ENCODE results near the gene RNF223.

RNF223 gene

DNA sequence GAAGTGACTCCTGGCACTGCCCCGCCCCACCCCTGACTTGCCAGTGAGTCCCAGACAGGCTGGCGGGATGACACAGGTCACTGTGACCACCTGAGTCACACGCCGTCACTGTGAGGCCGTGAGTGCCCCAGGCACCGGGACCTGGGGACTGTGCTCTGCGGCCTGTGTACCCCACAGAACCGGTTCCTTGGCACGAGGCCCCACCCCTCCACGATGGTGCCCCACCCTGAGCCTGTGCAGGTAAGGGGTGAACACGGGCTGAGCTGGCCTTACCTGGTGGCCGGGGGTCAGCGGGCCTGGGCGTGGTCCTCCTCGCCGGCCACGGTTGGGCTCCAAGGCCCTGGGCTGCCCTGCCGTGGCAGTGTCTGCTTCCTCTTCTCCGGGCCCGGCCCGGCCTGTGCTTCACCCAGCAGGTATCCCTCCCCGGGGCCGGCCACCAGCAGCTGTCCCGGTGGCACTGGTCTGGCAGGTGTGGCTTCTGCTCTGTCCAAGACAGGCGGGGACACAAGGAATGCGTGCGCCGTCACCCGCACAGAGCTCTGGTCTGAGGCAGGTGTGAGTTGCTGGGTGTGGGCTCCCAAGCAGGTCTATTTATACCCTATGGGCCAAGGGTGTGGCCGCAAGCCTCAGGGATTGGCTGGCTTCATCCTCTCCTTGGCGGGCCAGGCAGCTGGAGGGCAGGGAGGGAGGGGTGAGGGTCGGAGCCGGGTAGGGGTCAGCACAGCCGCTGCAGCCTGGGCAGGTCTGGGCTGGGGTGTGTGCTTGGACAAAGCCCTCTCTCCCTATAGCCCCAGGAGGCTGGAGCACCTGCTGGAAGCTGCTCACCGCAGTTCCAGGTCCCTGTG is at the start of gene RNF223:
RNF223 (minus strand) TSS at position 564 of the 845 bp plus-strand sequence. CDS start 1,740 bp downstream, outside the sequence.
- DNase-seq (ENCODE audit: insufficient read length, low spot score): no peak
- no peak for FAIRE-seq

DNA sequence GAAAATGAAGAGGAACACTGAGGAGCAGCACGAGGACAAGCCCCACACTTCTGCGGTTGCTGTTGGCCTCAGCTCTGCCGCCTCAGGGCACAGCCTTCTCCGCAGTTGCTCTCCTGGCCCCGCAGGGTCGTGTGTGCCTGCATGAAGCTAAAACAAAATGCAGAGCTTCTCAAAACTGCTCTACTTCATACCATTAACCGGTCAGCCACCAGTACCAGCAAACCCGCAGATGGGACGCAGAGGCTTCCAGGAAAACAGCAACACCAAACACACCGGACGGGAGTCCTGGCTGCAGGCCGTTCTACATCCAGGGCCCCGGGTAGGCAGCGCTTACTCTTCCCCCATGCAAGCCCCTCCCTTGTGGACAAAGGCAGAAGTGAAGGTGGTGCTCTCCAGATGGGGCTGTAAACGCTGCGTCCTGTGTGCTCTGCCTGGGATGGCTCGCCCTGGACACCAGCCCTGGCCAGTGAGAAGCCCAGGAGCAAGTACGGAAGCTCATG is 48.9 kb upstream of the RNF223 start:
- DNase-seq (ENCODE audit: insufficient read length, low spot score) (no peak), FAIRE-seq (no peak)

DNA sequence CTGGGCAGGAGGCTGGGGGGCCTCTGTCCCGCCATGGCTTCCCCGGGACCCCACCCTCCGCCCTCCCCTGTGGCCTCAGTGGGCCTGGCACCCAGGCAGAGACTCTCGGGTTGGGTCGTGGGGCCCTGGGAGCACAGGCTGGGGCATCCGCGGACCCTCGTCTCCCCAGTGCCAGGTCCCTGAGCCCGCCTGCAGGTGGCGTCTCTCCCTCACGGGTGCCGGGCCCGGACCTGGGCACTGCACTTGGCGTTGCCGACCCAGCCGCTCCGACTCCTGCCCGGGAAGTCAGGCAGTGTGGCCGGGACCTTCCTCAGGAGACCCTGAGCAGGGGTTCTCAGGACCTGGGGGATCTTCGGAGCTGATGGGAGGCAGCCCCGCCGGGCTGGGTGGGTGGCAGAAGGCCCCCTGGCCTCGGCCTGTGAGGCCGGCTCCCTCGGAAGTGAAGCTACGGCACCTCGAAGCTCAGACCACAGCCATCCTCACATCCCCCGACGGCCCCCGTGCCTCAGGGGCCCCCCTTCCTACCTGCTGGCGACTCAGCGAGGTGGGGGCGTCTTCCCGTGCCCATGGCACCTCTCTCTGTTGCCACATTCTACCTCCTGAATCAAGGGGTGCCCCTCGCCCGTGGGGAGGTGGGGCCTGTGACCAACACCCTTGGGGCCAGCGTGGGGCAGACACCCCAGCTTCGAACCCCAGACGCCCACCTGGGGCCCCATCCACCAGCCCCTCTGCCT is 48.1 kb upstream of the RNF223 start:
- FAIRE-seq (peak; percentile 31), DNase-seq (ENCODE audit: insufficient read length, low spot score) (peak; percentile 96)

DNA sequence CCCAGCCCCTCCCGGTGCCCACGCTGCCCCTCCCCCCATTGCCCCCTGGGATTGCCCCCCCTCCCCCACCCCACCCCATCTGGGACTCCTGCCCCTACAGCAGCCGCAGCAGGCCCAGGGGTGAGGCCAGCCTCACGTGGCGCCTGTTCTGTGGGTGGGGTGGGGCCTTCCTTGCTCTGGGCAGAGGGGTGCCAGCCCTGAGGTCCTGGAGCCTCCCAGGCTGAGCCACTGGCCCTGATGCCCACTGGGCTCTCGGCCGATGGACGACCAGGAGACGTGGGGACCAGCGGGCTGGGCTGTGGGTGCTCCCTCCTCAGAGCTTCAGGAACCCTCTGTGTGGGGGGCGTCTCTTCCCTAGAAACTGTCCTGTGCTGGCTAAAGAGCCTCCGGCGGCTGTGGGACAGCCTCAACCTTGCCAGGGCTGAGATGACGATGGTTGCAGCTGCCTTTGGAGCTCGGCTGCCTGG is 47.5 kb upstream of the RNF223 start:
- no peak for DNase-seq (ENCODE audit: insufficient read length, low spot score)

DNA sequence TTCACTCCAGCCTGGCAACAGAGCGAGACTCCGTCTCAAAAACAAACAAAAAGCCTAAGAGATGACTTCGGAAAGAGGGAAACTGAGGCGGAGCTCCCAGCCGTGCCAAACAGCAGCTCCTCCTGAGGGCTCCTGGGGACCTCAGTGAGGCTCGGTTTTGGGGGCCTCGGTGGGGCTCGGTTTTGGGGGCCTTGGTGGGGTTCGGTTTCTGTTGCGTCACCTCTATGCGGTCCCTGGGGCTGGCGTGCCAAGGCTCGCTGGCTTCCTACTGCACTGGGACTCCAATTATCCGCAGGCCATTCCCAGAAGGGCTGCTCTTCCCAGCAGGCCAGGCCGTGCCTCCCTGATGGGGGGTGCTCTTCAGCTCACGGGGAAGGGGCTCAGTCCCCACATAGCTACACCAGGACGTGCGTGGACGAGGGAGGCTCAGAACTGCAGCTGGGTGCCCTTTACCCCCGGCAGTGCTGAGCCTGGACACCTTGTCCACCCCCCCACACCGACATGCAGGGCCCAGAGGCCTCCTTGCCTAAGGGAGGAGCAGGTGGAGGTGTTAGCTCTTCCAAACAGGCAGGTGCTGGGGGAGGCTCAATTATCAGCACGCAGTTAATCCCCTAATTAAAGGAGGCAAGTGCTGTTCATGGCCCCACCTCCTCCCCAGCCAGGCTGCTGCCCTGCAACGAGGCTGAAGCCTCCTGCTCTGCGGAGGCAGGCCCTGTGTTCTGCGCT is 46.9 kb upstream of the RNF223 start:
- no peak for FAIRE-seq
- no peak for DNase-seq (ENCODE audit: insufficient read length, low spot score)

More for the DNA sequence above, 47.5 kb upstream of the RNF223 start:
- FAIRE-seq: no peak

DNA sequence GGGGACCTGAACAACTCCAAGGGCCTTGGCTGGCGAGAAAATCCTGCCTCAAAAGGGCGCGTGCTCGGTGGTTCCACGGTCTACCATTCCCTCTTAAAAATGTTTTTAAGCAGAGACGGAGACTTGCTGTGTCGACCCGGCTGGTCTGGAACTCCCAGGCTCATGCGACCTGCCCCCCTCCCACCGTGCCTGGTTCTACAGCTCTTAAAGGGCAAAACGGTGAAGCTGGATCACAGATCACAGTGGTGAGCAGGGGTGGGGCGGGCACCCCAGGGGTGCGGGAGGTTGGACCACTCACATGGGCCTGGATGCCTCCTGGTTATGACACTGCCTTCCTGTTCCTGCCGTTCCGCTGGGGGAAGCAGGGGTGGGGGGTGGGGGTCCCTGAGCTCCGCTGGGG is 46.0 kb upstream of the RNF223 start:
- no peak for FAIRE-seq
- DNase-seq (ENCODE audit: insufficient read length, low spot score): no peak

DNA sequence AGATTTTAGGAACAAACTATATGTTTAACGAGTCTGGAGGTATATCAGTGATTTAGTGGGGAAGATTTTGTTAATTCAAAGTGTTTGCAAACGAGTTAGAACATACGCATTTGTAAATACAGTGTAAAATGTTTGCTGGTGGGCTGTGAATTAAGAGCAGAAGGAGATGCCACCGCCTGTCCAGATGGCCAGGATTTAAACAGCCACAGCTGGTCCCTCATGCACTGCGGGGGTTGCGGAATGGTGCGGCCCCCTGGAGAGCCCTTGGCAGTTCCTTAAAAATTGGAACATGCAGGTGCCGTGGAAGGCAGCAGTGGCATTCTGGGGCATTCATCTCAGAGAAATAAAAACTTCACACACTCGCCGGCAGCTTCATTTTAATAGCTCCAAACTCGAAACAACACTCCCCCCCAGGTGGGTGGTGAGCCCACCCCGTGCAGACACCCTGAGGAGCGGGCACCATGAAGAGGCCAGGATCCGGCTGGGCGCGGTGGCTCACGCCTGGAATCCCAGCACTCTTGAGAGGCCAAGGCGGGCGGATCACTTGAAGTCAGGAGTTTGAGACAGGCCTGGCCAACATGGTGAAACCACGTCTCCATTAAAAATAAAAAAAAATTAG is 45.3 kb upstream of the RNF223 start:
- no peak for FAIRE-seq
- DNase-seq (ENCODE audit: insufficient read length, low spot score): no peak

DNA sequence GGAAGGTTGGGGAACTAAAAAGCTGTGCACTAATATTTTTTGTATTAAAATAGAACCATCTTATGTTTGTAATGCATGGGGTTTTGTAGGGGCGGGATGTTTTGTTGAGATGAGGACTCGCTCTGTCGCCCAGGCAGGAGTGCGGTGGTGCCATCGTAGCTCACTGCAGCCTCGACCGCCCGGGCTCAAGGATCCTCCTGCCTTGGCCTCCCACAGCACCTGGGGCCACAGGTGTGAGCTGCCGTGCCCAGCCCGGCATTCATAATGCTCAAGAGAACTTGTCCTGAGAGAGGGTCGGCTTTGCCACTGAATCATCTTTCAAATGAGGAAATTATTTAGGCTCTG is 44.7 kb upstream of the RNF223 start:
- no peak for FAIRE-seq
- no peak for DNase-seq (ENCODE audit: insufficient read length, low spot score)

DNA sequence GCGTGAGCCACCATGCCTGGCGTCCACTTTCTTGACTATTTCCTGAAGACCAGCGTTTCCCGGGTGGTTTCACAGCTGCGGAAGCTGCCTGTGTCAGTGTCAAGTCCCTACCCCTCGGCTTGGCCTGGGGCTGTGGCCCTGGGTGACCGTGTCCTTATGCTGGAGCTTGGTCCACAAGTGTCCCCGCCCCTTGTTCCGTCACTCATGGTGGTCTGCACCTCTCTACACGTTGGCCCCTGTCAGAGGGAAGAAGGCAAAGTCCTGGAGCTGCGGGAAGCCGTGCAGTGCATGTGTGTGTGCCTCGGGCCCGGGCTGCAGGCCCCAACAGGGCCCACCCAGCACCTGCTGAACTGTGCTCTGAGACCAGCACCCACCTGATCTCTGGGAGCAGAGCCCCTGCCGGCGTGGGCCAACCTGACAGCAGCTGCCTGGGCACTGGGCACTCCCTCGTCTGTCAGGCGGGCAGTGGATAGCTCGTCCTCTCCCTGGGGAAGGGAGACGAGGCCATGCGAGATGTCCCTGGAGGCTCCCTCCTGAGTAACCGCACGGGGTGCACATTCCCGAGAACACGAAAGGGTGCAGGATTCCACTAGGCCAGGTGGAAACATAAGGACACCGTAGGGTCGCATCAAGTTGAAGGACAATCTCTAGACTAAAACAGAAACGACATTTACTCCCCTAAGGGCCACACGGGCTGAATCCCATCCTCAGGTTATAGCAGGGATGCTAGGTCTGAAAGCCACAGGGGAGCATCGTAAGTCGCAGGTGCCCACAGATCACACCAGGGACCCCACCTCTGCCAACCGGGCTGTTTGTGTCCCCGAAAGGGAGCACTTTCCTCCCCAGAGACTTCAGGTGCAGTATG is 44.1 kb upstream of the RNF223 start:
- no peak for FAIRE-seq
- no peak for DNase-seq (ENCODE audit: insufficient read length, low spot score)

DNA sequence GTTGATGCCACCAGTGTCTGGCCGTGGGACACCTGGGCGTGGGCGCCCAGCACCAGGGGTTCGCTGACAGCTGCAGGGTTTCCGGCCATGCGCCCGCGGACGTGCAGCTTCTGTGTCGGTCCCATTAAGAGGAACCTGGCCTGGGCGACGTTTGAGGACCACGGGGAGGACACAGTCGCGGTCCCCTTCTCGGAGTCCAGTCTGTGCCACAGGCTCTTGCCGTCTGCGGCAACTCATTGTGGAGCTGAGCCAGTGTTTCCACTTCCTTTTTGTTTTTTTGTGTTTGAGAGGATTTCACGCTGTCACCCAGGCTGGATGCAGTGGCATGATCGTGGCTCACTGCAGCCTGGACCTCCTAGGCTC is 43.3 kb upstream of the RNF223 start:
- FAIRE-seq: no peak
- DNase-seq (ENCODE audit: insufficient read length, low spot score): no peak

DNA sequence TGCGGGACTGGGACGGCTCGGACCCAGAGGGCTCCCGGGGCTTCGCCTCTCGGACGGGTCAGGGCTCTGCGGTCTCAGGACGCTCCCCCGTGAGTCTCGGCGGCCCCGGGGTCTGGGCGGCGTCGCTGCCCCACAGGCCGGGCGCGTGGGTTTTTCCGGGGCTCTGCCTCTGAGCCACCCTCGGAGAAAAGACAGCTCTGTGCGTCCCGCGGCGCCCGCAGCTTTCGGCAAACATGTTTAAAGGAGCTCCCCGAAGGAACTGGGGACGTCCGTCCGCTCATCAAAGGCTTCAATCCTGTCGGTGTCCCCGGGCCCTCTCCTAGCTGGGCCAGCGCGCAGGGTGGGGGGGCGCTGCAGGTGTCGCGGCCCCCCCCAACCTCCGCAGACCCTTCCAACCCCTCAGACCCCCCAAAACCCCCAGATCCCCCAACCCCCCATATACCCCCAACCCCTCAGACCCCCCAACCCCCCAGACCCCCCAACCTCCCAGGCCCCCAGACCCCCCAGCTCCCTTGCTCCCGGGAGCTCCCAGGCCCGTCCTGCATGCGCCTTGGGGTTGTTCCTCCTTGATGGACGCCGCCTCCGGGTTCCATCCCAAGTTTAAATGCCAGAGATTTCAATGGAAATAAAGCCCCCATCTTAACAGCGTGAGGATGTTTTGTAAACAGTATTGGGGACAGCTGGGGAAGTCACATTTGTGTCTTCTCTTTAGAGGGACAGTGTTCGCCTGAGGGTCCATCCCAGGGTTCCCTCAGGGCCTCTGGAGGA is 42.8 kb upstream of the RNF223 start:
- no peak for DNase-seq (ENCODE audit: insufficient read length, low spot score)
- FAIRE-seq: no peak

DNA sequence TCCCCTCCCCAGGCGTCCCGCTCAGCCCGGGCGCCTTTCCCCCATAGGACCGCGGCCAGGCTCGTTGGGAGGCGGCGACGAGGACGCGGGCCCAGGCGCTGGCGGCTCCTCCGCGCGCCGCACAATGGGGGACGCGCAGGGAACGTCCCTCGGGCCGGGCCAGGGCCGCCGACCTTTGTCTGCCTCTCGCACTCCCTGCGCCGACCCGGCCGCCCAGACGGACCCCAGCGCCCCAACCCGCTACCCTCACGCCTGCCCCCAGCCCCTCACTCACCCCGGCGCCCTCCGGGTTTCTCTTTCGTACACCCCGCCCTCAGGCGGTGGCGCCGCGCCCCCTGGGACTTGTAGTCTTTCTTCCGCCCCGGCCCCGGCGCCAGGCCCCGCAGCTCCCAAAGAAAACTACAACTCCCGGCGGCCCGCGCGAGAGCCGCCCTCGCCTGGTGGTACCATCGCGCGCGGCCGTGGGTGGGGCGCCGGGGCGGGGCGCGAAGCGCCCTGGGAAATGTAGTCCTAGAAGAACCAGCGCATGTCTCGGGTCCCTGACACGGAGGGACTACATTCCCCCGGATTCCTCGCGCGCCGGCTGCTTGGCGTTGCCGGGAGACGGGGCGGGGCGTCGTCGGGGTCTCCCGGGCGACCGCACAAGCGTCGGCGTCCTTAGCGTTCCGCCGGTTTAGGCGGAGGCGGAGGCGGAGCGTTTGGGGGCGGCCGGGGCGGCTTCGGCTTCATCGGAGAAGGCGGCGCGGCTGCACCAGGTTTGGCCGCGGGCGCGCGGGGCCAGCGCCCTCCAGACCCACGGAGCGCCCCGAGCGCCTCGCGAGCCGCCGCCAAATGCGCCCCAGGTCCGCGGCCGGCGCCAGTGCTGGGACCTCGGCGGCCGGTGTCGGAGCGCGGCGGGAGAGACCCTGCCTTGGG is 41.9 kb upstream of the RNF223 start, which contains the start of gene C1orf159:
C1orf159 (minus strand) TSS at position 304 of the 915 bp plus-strand sequence. CDS start 24,546 bp downstream, outside the sequence.
- FAIRE-seq: peak; percentile 95
- peak; percentile 100 for DNase-seq (ENCODE audit: insufficient read length, low spot score)

DNA sequence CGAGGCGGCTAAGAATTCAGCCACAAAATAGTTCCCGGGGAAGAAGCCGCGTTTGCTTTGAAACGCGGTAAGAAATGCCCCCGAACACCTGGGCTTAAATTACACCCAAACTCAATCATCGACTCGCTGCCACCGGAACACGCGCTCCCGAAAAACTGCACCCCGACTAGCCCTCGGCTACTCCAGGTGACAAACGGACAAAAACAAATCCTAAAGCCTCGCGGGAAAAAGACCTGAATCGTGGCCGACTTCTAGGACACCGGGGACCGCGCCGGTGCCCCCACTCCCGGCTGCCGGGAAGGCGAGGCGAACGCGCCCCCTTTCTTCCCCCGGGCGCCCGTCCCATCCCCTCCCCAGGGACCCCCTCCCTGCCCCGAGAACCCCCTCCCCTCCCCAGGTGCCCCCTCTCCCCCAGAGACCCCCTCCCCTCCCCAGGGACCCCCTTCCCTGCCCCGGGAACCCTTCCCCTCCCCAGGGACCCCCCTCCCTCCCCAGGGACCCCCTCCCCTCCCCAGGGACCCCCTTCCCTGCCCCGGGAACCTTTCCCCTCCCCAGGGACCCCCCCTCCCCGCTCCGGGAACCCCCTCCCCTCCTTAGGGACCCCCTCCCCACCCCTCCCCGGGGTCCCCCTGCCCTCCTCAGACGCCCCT is 41.2 kb upstream of the RNF223 start:
- no peak for DNase-seq (ENCODE audit: insufficient read length, low spot score)

DNA sequence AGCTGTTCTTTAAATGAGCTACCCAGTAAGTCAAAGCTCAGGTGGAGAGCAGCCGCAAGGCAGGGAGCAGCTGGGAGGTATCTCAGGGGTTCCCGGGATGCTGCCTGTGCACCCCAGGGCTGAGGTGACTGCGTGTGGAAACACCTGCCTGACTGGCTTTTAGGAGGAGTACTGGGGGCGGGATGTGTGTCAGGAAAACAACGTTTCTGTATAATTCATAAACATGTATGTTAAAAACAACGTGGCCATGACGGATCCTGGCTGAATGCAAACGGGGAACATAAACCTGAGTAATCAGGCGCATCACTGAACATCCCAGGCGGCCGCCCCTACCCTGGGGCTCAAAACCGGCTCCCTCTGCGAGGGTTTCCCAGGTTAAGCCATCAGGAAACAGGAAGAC is 40.3 kb upstream of the RNF223 start:
- DNase-seq (ENCODE audit: insufficient read length, low spot score): no peak
- FAIRE-seq: no peak

More for the DNA sequence above, 41.2 kb upstream of the RNF223 start:
- no peak for FAIRE-seq

DNA sequence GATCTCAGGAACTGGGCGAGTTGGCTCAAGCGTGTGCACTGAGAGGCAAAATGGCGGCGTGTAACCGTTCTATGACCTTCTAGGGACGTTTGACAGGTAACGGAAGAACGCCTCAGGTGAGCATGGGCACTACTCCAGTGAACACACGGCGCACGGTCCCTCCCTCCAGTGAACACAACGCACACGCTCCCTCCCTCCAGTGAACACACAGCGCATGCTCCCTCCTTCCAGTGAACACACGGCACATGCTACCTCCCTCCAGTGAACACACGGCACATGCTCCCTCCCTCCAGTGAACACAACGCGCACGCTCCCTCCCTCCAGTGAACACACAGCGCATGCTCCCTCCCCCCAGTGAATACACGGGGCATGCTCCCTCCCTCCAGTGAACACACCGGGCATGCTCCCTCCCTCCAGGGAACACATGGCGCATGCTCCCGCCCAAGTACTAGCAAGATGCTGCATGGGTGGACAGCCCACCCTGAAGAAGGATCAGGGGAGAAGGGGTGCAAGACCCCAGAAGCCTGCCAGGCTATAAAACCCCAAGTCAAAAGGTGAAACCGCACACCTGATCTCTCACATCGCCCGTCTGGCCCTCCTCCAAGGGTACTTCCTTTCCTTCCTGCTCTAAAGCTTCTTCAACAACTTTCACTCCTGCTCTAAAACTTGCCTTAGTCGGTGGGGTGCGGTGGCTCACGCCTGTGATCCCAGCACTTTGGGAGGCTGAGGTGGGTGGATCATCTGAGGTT is 38.3 kb upstream of the RNF223 start:
- DNase-seq (ENCODE audit: insufficient read length, low spot score) (no peak), FAIRE-seq (no peak)

DNA sequence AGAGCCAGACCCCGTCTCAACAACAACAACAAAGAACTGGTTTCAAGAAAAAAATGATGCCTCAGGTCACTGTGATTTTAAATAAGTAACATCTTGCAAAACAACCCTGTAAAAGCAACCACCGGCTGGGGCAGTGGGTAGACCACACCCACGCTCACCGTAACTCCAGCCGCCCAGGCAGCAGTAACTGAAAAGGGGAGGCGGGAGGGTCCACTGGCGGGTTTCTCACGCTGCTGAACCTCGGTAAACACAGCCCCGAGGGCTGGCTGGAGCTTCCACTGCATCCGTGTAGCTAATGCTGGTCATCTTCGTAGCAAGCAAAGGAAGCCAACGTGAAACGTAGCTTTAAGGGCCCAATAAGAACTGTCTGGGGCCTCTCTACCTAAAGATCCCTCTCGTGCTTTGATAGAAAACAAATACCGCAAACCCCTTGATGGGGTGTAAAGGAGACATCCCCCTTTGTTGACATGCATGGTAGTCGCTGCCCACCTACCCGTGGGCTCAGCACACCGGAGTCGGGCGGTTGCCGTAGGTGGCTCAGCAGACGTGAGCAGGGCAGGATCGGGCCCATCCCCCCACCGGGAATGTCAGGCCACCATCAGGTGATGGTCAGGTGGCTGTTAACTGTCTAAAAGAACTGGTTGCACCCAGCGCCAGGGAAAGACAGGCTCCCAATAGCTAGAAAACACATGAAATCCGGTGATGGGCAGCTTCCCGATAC is 37.6 kb upstream of the RNF223 start:
- DNase-seq (ENCODE audit: insufficient read length, low spot score) (no peak), FAIRE-seq (no peak)
